HG03432 (cell line): ENCODE data around the gene ATF1.
A peak's percentile ranks its signal among the peaks of the same experiment; 100 is the strongest.

ENCODE experiments used
- ATAC-seq: cut with Tn5 transposase; IDR thresholded peaks from one replicate; pipeline ENCODE4 v1.9.1; 2021; ENCODE audit warnings: mild to moderate bottlenecking, moderate library complexity; ENCODE audit not compliant: unreplicated experiment

Gene ATF1

GRCh38 chr12:50763639-50764285 lies at the start of gene ATF1:
ATF1 (plus strand) TSS chr12:50764101; CDS start chr12:50780146, 16,045 bp downstream.
- ATAC-seq, result peak; percentile 76

DNA sequence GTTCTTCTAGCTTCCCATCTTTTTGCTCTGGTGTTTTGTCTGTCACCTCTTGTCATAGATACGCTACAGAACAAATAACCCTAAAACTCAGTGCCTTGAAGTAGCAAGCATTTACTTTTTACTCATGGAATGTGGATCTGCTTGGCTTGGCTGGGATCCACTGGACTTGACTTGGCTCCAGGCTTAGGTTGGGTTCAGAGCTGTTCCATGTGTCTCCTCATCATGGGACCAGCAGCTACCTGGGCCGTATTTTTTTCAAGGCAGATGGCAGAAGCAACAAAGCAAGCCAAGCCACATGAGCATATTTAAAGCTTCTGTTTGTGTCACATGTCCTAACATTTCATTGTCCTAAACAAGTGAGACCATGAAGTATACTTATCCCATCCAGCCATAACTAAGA lies 48.7 kb upstream of the ATF1 start:
- no peak for ATAC-seq

DNA sequence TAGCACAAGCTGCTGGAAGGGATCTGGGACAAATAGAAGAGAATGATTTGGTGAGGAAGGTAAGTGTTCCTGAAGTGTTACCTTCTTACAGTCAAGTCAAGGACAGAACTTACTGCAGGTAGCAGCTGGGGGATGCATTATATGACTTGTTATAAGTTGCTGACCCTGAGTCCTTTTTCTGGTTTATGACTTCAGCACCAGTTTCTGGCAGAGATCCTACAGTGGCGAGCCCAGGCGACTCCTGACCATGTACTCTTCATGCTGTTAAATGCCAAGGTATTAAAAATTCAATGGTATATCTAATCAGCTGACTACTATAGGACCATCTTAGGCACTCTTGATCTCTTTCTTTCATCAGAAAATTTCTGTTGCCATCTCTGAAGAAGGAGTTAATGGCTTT lies 45.1 kb upstream of the ATF1 start:
- no peak for ATAC-seq

DNA sequence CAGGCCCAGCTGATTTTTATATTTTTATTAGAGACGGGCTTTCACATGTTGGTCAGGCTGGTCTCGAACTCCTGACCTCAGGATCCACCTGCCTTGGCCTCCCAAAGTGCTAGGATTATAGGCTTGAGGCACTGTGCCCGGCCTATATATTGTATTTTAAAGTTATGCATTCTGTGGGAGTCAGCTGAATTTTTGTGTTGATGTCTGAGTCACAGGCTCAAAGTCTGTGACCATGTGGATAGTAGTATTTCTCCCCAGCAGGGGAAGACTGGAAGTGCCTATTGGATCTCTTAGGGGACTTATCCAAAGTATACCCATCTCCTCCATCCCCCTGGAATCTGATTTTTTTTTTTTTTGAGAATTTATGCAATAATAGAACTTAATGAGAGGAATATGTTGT lies 43.8 kb upstream of the ATF1 start:
- no peak for ATAC-seq

- no peak for ATAC-seq
Observed at GRCh38 chr12:50720501-50720900, 43.4 kb upstream of the ATF1 start.

GRCh38 chr12:50723865-50724264 lies 40.0 kb upstream of the ATF1 start:
- no peak for ATAC-seq

DNA sequence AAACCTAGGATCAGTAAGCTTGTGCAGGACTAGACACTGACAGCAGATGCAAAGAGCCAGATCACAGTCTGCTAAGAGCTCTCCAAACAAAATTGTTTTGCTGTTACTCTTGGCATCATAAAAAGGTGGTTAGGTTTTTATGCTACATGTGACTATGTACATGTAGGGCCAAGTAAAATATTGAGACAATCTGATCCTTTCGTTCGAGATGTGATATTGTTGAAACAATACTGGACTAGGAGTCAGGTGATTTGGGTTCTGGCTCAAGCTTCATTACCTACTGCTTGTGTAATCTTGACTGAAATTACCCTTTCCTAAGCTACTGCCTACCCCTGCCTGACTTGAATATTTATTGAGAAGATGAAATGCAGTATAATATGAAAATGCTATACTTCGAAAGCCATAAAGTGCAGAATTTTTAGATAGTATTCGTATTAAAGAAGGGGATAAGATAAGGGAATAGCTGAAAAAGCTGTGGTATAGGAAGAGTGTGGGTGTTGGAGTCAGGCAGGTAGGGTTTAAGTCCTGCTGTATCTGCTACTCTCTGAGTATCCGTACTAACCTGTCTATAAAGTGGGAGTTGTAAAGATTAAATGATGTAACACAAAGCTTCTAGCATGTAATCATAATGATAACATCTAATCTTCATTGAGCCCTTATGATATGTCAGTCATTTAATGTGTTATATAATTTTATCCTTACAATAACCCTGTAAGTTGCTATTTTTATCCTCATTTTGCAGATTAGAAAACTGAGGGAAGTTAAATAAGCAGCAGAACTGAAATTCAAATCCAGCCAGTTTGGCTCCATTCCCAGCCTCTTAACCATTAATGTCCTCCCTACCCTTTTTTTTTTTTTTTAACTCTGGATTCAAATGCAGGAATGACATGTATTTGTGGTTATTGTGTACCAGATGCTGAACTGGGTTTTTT lies 38.6 kb upstream of the ATF1 start:
- ATAC-seq, result no peak

DNA sequence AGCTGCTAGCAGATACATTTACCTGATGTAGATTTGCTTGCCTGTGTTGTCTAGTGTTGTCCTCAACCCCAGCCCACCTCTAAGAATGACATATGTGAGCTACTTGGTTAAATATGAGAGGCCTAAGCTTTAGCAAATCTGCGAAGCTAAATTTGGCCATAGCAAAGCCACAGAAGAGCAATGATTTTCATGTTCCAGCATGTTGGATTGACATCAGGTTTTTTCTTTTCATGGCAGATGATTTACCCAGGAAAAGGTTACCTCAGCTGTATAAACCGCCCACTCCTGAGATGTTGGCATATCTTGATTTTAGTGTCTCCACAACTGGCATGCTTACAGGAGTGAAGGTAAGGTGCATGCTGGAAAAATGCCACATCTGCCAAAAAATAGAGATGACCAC lies 36.4 kb upstream of the ATF1 start:
- no peak for ATAC-seq

- ATAC-seq, result no peak
Observed at GRCh38 chr12:50728417-50728816, 35.5 kb upstream of the ATF1 start.

GRCh38 chr12:50728841-50729240 lies 35.1 kb upstream of the ATF1 start:
- ATAC-seq, result no peak

GRCh38 chr12:50732591-50732990 lies 31.3 kb upstream of the ATF1 start:
- no peak for ATAC-seq

DNA sequence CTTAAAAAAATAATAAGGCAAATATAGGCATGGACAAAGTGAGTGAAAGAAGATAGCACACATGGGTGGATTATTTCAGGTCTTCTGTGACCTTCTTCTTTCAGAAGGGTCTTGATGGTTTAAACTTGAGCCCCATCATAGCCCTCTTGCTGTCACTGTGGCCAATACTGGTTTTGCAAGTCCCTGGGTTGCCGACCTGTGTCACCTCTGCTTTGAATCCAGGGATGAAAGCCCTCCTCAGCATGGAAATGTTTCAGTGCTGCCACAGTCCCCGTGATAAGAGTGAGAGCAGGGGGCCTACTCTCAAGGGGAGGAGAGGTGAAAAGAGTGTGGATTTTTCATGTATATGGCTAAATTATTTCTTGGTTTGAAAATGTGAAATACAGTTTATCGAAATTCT lies 30.2 kb upstream of the ATF1 start:
- no peak for ATAC-seq

GRCh38 chr12:50734409-50735263 lies 29.3 kb upstream of the ATF1 start:
- no peak for ATAC-seq

- ATAC-seq, result no peak
Observed at GRCh38 chr12:50739611-50740010, 24.3 kb upstream of the ATF1 start.

- no peak for ATAC-seq
Observed at GRCh38 chr12:50740307-50740706, 23.6 kb upstream of the ATF1 start.

- no peak for ATAC-seq
Observed at GRCh38 chr12:50742776-50743175, 21.1 kb upstream of the ATF1 start.

DNA sequence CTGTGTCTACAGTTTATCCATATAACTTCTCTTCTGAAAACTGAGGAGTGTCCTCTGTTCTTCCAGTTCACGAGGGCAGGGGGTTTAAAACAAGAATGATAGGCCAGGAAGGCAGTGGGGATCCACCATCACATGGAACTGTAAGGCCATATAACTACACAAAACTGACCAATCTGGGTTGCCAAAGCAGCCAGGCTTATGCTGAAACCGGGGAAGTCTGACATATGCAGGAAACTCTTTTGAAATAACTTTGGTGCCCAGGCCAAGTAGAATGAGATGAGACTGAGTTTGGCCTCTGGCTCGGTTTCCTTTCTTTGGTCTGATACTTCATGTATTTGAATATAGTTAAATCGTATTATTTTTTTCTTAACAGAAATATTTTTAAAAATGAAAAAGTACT lies 18.0 kb upstream of the ATF1 start:
- ATAC-seq, result no peak

- ATAC-seq, result no peak
Observed at GRCh38 chr12:50746431-50746830, 17.5 kb upstream of the ATF1 start.

- ATAC-seq, result no peak
Observed at GRCh38 chr12:50747817-50748216, 16.1 kb upstream of the ATF1 start.

DNA sequence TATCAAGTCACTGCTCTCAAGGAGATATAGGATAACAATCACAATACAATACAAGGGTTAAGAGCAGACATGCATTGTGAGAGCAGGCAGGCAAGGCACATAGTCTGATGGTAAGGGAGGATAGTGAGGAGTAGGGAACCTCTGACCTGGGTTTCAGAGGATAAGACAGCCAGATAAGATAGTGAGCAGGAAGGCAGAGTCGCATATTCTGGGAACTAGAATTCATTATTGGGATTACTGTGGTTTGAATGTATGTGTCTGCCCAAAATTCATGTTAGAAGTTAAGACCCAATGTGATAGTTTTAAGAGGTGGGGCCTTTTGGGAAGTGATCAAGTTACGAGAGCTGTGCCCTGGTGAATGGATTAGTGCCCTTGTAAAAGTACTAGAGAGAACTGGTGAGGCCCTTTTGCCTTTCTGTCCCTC lies 14.4 kb upstream of the ATF1 start:
- no peak for ATAC-seq

- ATAC-seq, result no peak
Observed at GRCh38 chr12:50750366-50750765, 13.5 kb upstream of the ATF1 start.
